ENCODE results near the gene CLTA. TPM values are rescaled to one million over a fixed set of nuclear protein-coding genes. Genes with fewer than 3 reads are reported as not detected.
"Not testable (repeated sequence)": the region's sequence is repeated elsewhere in the genome, so short reads cannot be mapped to it uniquely, and the experiment has no call there.

Gene CLTA
- polyA plus RNA-seq, 1 donor (not counting 4 experiments of a cell fraction or from before 2014, with no cell fraction given), result 325 TPM

- Histone ChIP-seq H3K4me3 (ENCODE audit: control insufficient read depth in 2 of 3, extremely low read depth in 1 of 3, insufficient read depth in 2 of 3, low read depth in 1 of 3, low read length in 3 of 3) (no peak overlapping the region), H3K9me1 (ENCODE audit: control insufficient read depth, extremely low read depth, insufficient read depth, low read length) (no peaks in the 10 kb centered on the region), H3K79me2 (ENCODE audit: control insufficient read depth, insufficient read depth, low read length) (peaks cover 4% of the 10 kb centered on the region), H3K27me3 (ENCODE audit: control insufficient read depth, extremely low read depth, insufficient read depth, low read length) (no peaks in the 10 kb centered on the region), H3K36me3 (ENCODE audit: control insufficient read depth in 2 of 2, extremely low read depth in 1 of 2, insufficient read depth in 2 of 2, low read length in 2 of 2) (peaks cover 24 to 36% of the 10 kb centered on the region in 2 experiments), H3K9ac (ENCODE audit: control insufficient read depth, extremely low read depth, insufficient read depth, low read length) (no peak overlapping the region), H3K27ac (ENCODE audit: control insufficient read depth, insufficient read depth, low read length) (no peak overlapping the region), H4K20me1 (ENCODE audit: control insufficient read depth, extremely low read depth, insufficient read depth, low read length) (no peaks in the 10 kb centered on the region), H3K4me2 (ENCODE audit: control insufficient read depth, extremely low read depth, insufficient read depth, low read depth, low read length) (no peak overlapping the region), H2AFZ (ENCODE audit: control insufficient read depth, low read length) (no peak overlapping the region), H3K9me3 (ENCODE audit: control insufficient read depth, low read depth, low read length) (no peaks in the 10 kb centered on the region), H3K4me1 (ENCODE audit: control insufficient read depth, extremely low read depth, insufficient read depth, low read length) (no peaks in the 10 kb centered on the region)
- DNase-seq (ENCODE audit: low read depth, low spot score) (no peak), FAIRE-seq (no peak)
- TF ChIP-seq, protein P1, sequence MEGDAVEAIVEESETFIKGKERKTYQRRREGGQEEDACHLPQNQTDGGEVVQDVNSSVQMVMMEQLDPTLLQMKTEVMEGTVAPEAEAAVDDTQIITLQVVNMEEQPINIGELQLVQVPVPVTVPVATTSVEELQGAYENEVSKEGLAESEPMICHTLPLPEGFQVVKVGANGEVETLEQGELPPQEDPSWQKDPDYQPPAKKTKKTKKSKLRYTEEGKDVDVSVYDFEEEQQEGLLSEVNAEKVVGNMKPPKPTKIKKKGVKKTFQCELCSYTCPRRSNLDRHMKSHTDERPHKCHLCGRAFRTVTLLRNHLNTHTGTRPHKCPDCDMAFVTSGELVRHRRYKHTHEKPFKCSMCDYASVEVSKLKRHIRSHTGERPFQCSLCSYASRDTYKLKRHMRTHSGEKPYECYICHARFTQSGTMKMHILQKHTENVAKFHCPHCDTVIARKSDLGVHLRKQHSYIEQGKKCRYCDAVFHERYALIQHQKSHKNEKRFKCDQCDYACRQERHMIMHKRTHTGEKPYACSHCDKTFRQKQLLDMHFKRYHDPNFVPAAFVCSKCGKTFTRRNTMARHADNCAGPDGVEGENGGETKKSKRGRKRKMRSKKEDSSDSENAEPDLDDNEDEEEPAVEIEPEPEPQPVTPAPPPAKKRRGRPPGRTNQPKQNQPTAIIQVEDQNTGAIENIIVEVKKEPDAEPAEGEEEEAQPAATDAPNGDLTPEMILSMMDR (optimal IDR thresholded peaks at IDR 0.05 in 1 of 3, IDR thresholded peaks at IDR 0.05 in 1 of 3, conservative IDR thresholded peaks at IDR 0.05 in 1 of 3; ENCODE audit: extremely low read depth in 1 of 3, insufficient read depth in 2 of 3, low read length in 3 of 3), result no peak
- no peak for TF ChIP-seq EZH2 (IDR thresholded peaks at IDR 0.05; ENCODE audit: low read length)
- dilution Hi-C loops (cut with MboI; ENCODE audit: extremely low pct_ligation_motif_present, low sequenced_read_pairs), result no loop called here
Measured at GRCh38 chr9:36222449-36222848, 31.7 kb downstream of the CLTA start.

- H3K27me3 ChIP-seq (ENCODE audit: control insufficient read depth, extremely low read depth, insufficient read depth, low read length), result no peaks in the 10 kb centered on the region
- H3K4me1 ChIP-seq (ENCODE audit: control insufficient read depth, extremely low read depth, insufficient read depth, low read length), result no peaks in the 10 kb centered on the region
- H3K4me3 ChIP-seq (ENCODE audit: control insufficient read depth in 2 of 3, extremely low read depth in 1 of 3, insufficient read depth in 2 of 3, low read depth in 1 of 3, low read length in 3 of 3), result no peak overlapping the region
- H3K9ac ChIP-seq (ENCODE audit: control insufficient read depth, extremely low read depth, insufficient read depth, low read length), result no peak overlapping the region
- H4K20me1 ChIP-seq (ENCODE audit: control insufficient read depth, extremely low read depth, insufficient read depth, low read length), result no peaks in the 10 kb centered on the region
- H3K9me3 ChIP-seq (ENCODE audit: control insufficient read depth, low read depth, low read length), result no peaks in the 10 kb centered on the region
- no peak for DNase-seq (ENCODE audit: low read depth, low spot score)
- H3K36me3 ChIP-seq (ENCODE audit: control insufficient read depth in 2 of 2, extremely low read depth in 1 of 2, insufficient read depth in 2 of 2, low read length in 2 of 2), result peaks cover 0 to 7% of the 10 kb centered on the region in 2 experiments
- dilution Hi-C loops (cut with MboI; ENCODE audit: extremely low pct_ligation_motif_present, low sequenced_read_pairs), result no loop called here
- H3K4me2 ChIP-seq (ENCODE audit: control insufficient read depth, extremely low read depth, insufficient read depth, low read depth, low read length), result no peak overlapping the region
- no peaks in the 10 kb centered on the region for H3K9me1 ChIP-seq (ENCODE audit: control insufficient read depth, extremely low read depth, insufficient read depth, low read length)
- TF ChIP-seq, protein P1 (optimal IDR thresholded peaks at IDR 0.05 in 1 of 3, IDR thresholded peaks at IDR 0.05 in 1 of 3, conservative IDR thresholded peaks at IDR 0.05 in 1 of 3; ENCODE audit: extremely low read depth in 1 of 3, insufficient read depth in 2 of 3, low read length in 3 of 3), result no peak
- no peak for TF ChIP-seq EZH2 (IDR thresholded peaks at IDR 0.05; ENCODE audit: low read length)
- no peak for FAIRE-seq
- no peak overlapping the region for H2AFZ ChIP-seq (ENCODE audit: control insufficient read depth, low read length)
- H3K27ac ChIP-seq (ENCODE audit: control insufficient read depth, insufficient read depth, low read length), result no peak overlapping the region
- H3K79me2 ChIP-seq (ENCODE audit: control insufficient read depth, insufficient read depth, low read length), result no peaks in the 10 kb centered on the region
Measured at GRCh38 chr9:36237230-36237629, 46.5 kb downstream of the CLTA start.

DNA sequence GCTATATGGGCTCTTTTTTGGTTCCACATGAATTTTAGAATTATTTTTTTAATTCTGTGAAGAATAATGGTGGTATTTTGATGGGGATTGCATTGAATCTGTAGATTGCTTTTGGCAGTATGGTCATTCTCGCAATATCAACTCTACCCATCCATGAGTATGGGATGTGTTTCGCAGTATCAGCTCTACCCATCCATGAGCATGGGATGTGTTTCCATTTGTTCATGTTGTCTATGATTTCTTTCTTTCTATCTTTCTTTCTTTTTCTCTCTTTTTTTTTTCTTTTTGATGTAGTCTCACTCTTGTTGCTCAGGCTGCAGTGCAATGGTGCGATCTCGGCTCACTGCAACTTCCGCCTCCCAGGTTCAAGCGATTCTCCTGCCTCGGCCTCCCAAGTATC, 48.5 kb downstream of the CLTA start:
- H3K4me1 ChIP-seq (ENCODE audit: control insufficient read depth, extremely low read depth, insufficient read depth, low read length); FAIRE-seq; DNase-seq (ENCODE audit: low read depth, low spot score); H3K79me2 ChIP-seq (ENCODE audit: control insufficient read depth, insufficient read depth, low read length); H2AFZ ChIP-seq (ENCODE audit: control insufficient read depth, low read length); H3K36me3 ChIP-seq (ENCODE audit: control insufficient read depth in 2 of 2, extremely low read depth in 1 of 2, insufficient read depth in 2 of 2, low read length in 2 of 2); H3K4me2 ChIP-seq (ENCODE audit: control insufficient read depth, extremely low read depth, insufficient read depth, low read depth, low read length); H4K20me1 ChIP-seq (ENCODE audit: control insufficient read depth, extremely low read depth, insufficient read depth, low read length); dilution Hi-C loops (cut with MboI; ENCODE audit: extremely low pct_ligation_motif_present, low sequenced_read_pairs); H3K4me3 ChIP-seq (ENCODE audit: control insufficient read depth in 2 of 3, extremely low read depth in 1 of 3, insufficient read depth in 2 of 3, low read depth in 1 of 3, low read length in 3 of 3); H3K9me1 ChIP-seq (ENCODE audit: control insufficient read depth, extremely low read depth, insufficient read depth, low read length); H3K27me3 ChIP-seq (ENCODE audit: control insufficient read depth, extremely low read depth, insufficient read depth, low read length); H3K9ac ChIP-seq (ENCODE audit: control insufficient read depth, extremely low read depth, insufficient read depth, low read length); H3K9me3 ChIP-seq (ENCODE audit: control insufficient read depth, low read depth, low read length); H3K27ac ChIP-seq (ENCODE audit: control insufficient read depth, insufficient read depth, low read length): not testable (repeated sequence)

GRCh38 chr9:36239675-36240074, 49.0 kb downstream of the CLTA start:
- FAIRE-seq; H3K4me3 ChIP-seq (ENCODE audit: control insufficient read depth in 2 of 3, extremely low read depth in 1 of 3, insufficient read depth in 2 of 3, low read depth in 1 of 3, low read length in 3 of 3); H3K9me3 ChIP-seq (ENCODE audit: control insufficient read depth, low read depth, low read length); H3K4me1 ChIP-seq (ENCODE audit: control insufficient read depth, extremely low read depth, insufficient read depth, low read length); H3K9me1 ChIP-seq (ENCODE audit: control insufficient read depth, extremely low read depth, insufficient read depth, low read length); H3K79me2 ChIP-seq (ENCODE audit: control insufficient read depth, insufficient read depth, low read length); H3K27me3 ChIP-seq (ENCODE audit: control insufficient read depth, extremely low read depth, insufficient read depth, low read length); H4K20me1 ChIP-seq (ENCODE audit: control insufficient read depth, extremely low read depth, insufficient read depth, low read length); DNase-seq (ENCODE audit: low read depth, low spot score); H3K9ac ChIP-seq (ENCODE audit: control insufficient read depth, extremely low read depth, insufficient read depth, low read length); H3K4me2 ChIP-seq (ENCODE audit: control insufficient read depth, extremely low read depth, insufficient read depth, low read depth, low read length); H3K36me3 ChIP-seq (ENCODE audit: control insufficient read depth in 2 of 2, extremely low read depth in 1 of 2, insufficient read depth in 2 of 2, low read length in 2 of 2); H2AFZ ChIP-seq (ENCODE audit: control insufficient read depth, low read length); dilution Hi-C loops (cut with MboI; ENCODE audit: extremely low pct_ligation_motif_present, low sequenced_read_pairs); H3K27ac ChIP-seq (ENCODE audit: control insufficient read depth, insufficient read depth, low read length): not testable (repeated sequence)
